SJCRH30 (cell line): Measurements from ENCODE around the gene ULK4. TPM values are rescaled to one million over a fixed set of nuclear protein-coding genes. Genes with fewer than 3 reads are reported as not detected.
"Not testable (repeated sequence)": the region's sequence is repeated elsewhere in the genome, so short reads cannot be mapped to it uniquely, and the experiment has no call there.

Experiments
- DNase-seq, 2 experiments: peaks; one replicate each; pipeline ENCODE4 v3.0.0-alpha.2; 2015 to 2020
- H3K27ac ChIP-seq: fragments of 250-450 bp; sonication (Bioruptor Pico); 2 replicates; pipeline ENCODE4 v1.5.1; 2020; ENCODE audit warnings: mild to moderate bottlenecking, moderate library complexity
- H3K27me3 ChIP-seq: fragments of 250-450 bp; sonication (Bioruptor Pico); 2 replicates; pipeline ENCODE4 v1.5.1; 2020; ENCODE audit warnings: mild to moderate bottlenecking, moderate library complexity
- H3K36me3 ChIP-seq: fragments of 250-450 bp; sonication (Bioruptor Pico); 2 replicates; pipeline ENCODE4 v1.5.1; 2020; ENCODE audit warnings: mild to moderate bottlenecking, moderate library complexity
- H3K4me1 ChIP-seq: fragments of 250-450 bp; sonication (Bioruptor Pico); 2 replicates; pipeline ENCODE4 v1.5.1; 2020; ENCODE audit warnings: mild to moderate bottlenecking, moderate library complexity
- H3K4me3 ChIP-seq: fragments of 250-450 bp; sonication (Bioruptor Pico); 2 replicates; pipeline ENCODE4 v1.5.1; 2020; ENCODE audit warnings: mild to moderate bottlenecking, moderate library complexity
- H3K9me3 ChIP-seq: fragments of 250-450 bp; sonication (Bioruptor Pico); replicated peaks from 2 replicates; pipeline ENCODE4 v1.5.1; 2020; ENCODE audit warnings: mild to moderate bottlenecking, moderate library complexity
- total RNA-seq: library from RNA; depleted of rRNA; stranded (reverse); fragments of >200 nt; shearing (Covaris generic); gene quantifications from 2 replicates; pipeline ENCODE4 v1.2.3, GENCODE V29; 2014

ULK4 gene
- total RNA-seq, 1 experiment from 2014 or later: 6.4 TPM

GRCh38 chr3:41424543-41425300 is 537.2 kb downstream of the ULK4 start:
- Histone ChIP-seq H3K36me3 (no peaks in the 10 kb centered on the region), H3K27me3 (no peaks in the 10 kb centered on the region), H3K27ac (no peak overlapping the region), H3K4me3 (no peak overlapping the region), H3K9me3 (no peaks in the 10 kb centered on the region), H3K4me1 (no peaks in the 10 kb centered on the region)
- DNase-seq: no peak

- H3K4me1 ChIP-seq: no peaks in the 10 kb centered on the region
- DNase-seq: no peak
- no peak overlapping the region for H3K27ac ChIP-seq
- H3K9me3 ChIP-seq: no peaks in the 10 kb centered on the region
- no peak overlapping the region for H3K4me3 ChIP-seq
- H3K27me3 ChIP-seq: no peaks in the 10 kb centered on the region
- no peaks in the 10 kb centered on the region for H3K36me3 ChIP-seq
Measured at GRCh38 chr3:41419809-41420208, 542.1 kb downstream of the ULK4 start.

DNA sequence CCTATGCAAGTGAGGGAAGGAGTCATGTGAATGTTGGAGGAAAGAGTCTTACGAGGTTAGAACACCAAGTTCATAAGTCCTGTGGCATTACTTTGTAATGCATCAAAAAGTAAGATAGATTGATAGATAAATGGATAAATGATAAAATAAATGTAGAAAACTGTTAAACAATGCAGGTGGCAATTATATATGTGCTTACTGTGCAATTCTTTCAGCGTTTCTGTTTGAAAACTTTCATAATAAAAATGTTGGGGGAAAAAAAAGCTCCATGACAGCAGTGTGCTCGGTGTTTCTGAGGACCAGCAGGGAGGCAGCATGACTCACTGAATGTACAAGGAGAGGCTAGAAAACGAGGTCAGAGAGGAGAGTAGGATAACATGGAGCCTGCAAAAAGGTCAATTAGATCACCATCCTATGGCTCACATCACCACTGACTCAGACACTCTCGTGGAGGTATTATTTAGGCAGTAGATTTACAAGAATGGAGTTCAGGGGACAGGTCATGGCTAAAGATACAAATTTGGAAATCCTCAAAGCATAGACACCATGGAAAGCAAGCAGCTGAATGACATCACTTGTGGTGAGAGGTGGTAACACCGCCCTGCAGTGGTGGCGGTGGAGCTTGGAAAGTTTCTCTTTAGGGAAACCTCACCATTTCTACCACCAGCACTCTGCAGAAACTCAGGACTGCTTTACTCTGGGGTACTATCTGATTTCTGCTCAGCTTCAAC is 542.8 kb downstream of the ULK4 start:
- DNase-seq: peak; percentile 12 to 17
- H3K27me3 ChIP-seq: no peaks in the 10 kb centered on the region
- H3K4me1 ChIP-seq: no peaks in the 10 kb centered on the region
- no peaks in the 10 kb centered on the region for H3K36me3 ChIP-seq
- H3K27ac ChIP-seq: no peak overlapping the region
- no peak overlapping the region for H3K4me3 ChIP-seq
- H3K9me3 ChIP-seq: no peaks in the 10 kb centered on the region

DNA sequence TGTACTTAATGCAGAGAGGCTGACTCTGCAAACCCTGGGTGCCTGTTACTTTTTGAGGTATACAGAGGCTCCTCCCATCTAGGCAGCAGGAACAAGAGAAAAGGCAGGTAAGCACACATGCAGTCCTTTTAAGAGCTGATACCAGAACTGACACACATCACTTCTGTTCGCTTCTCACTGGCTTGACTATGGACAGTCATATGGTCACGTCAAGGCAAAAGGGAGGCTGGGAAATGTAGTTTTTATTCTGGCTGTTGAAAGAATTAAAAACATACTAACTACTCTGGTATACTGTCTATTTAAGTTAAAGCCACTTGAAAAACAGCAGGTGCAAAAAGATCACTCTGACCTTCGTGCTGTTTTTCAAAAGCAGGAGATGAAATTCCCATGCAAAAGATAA is 544.3 kb downstream of the ULK4 start:
- no peaks in the 10 kb centered on the region for H3K9me3 ChIP-seq
- DNase-seq: no peak
- H3K4me3 ChIP-seq: no peak overlapping the region
- no peaks in the 10 kb centered on the region for H3K36me3 ChIP-seq
- H3K27ac ChIP-seq: no peak overlapping the region
- no peaks in the 10 kb centered on the region for H3K27me3 ChIP-seq
- no peaks in the 10 kb centered on the region for H3K4me1 ChIP-seq

GRCh38 chr3:41411065-41411464 is 550.8 kb downstream of the ULK4 start:
- no peaks in the 10 kb centered on the region for H3K9me3 ChIP-seq
- H3K4me3 ChIP-seq: no peak overlapping the region
- DNase-seq: no peak
- H3K4me1 ChIP-seq: no peaks in the 10 kb centered on the region
- H3K36me3 ChIP-seq: no peaks in the 10 kb centered on the region
- no peaks in the 10 kb centered on the region for H3K27me3 ChIP-seq
- H3K27ac ChIP-seq: no peak overlapping the region

- no peaks in the 10 kb centered on the region for H3K27me3 ChIP-seq
- H3K4me1 ChIP-seq: no peaks in the 10 kb centered on the region
- no peaks in the 10 kb centered on the region for H3K9me3 ChIP-seq
- DNase-seq: no peak
- no peak overlapping the region for H3K4me3 ChIP-seq
- H3K27ac ChIP-seq: no peak overlapping the region
- no peaks in the 10 kb centered on the region for H3K36me3 ChIP-seq
Measured at GRCh38 chr3:41405466-41405865, 556.4 kb downstream of the ULK4 start.

DNA sequence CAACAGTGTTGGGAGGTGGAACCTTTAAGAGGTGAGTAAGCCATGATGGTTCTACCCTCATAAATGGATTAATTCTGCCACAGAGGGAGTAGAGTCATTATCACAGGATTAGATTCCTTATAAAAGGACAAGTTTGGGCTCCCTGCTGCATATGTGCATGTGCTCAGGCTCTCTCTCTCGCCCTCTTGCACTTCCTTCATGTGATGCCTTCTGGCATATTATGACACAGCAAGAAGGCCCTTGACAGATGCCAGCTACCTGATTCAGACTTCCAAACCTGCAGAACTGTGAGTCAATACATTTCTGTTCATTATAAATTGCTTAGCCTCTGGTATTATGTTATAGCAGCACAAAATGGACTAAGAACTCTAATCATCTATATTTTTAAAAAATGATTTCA is 557.3 kb downstream of the ULK4 start:
- H3K27ac ChIP-seq: no peak overlapping the region
- no peaks in the 10 kb centered on the region for H3K9me3 ChIP-seq
- no peaks in the 10 kb centered on the region for H3K4me1 ChIP-seq
- no peak for DNase-seq
- no peaks in the 10 kb centered on the region for H3K27me3 ChIP-seq
- no peak overlapping the region for H3K4me3 ChIP-seq
- no peaks in the 10 kb centered on the region for H3K36me3 ChIP-seq

- Histone ChIP-seq H3K27me3 (no peaks in the 10 kb centered on the region), H3K4me3 (no peak overlapping the region), H3K27ac (no peak overlapping the region), H3K36me3 (no peaks in the 10 kb centered on the region), H3K4me1 (no peaks in the 10 kb centered on the region), H3K9me3 (no peaks in the 10 kb centered on the region)
- no peak for DNase-seq
Measured at GRCh38 chr3:41394896-41395295, 567.0 kb downstream of the ULK4 start.

DNA sequence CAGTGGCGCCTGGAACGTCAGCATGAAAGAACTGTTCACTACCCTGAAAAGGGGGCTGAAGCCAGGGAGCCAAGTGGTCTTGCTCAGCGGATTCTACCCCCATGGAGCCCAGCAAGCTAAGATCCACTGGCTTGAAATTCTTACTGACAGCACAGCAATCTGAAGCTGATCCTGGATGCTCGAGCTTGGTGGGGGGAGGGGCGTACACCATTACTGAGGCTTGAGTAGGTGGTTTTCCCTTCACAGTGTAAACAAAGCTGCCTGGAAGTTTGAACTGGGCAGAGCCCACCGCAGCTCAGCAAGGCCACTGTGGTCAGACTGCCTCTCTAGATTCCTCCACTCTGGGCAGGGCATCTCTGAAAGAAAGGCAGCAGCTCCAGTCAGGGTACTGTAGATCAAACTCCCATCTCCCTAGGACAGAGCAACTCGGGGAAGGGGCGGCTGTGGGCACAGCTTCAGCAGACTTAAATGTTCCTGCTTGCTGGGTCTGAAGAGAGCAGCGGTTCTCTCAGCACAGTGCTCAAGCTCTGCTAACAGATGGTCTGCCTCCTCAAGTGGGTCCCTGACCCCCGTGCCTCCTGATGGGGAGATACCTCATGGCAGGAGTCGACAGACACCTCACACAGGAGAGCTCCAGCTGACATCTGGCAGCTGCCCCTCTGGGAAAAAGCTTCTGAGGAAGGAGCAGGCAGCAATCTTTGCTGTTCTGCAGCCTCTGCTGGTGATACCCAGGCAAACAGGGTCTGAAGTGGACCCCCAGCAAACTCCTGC is 591.0 kb downstream of the ULK4 start:
- not testable (repeated sequence) for H3K9me3 ChIP-seq, H3K36me3 ChIP-seq, H3K27ac ChIP-seq, H3K4me3 ChIP-seq, DNase-seq, H3K4me1 ChIP-seq, H3K27me3 ChIP-seq

- no peaks in the 10 kb centered on the region for H3K27me3 ChIP-seq
- no peaks in the 10 kb centered on the region for H3K4me1 ChIP-seq
- H3K27ac ChIP-seq: no peak overlapping the region
- DNase-seq: no peak
- H3K9me3 ChIP-seq: no peaks in the 10 kb centered on the region
- H3K4me3 ChIP-seq: no peak overlapping the region
- H3K36me3 ChIP-seq: no peaks in the 10 kb centered on the region
Measured at GRCh38 chr3:41370307-41370706, 591.6 kb downstream of the ULK4 start.

GRCh38 chr3:41369838-41370237 is 592.1 kb downstream of the ULK4 start:
- no peak for DNase-seq
- no peaks in the 10 kb centered on the region for H3K27me3 ChIP-seq
- no peaks in the 10 kb centered on the region for H3K9me3 ChIP-seq
- H3K27ac ChIP-seq: no peak overlapping the region
- H3K4me3 ChIP-seq: no peak overlapping the region
- no peaks in the 10 kb centered on the region for H3K36me3 ChIP-seq
- H3K4me1 ChIP-seq: no peaks in the 10 kb centered on the region

GRCh38 chr3:41365973-41366372 is 595.9 kb downstream of the ULK4 start:
- Histone ChIP-seq H3K27me3 (no peaks in the 10 kb centered on the region), H3K4me3 (no peak overlapping the region), H3K9me3 (no peaks in the 10 kb centered on the region), H3K27ac (no peak overlapping the region), H3K36me3 (no peaks in the 10 kb centered on the region), H3K4me1 (no peaks in the 10 kb centered on the region)
- no peak for DNase-seq

- Histone ChIP-seq H3K4me1 (no peaks in the 10 kb centered on the region), H3K36me3 (no peaks in the 10 kb centered on the region), H3K27me3 (no peaks in the 10 kb centered on the region), H3K27ac (no peak overlapping the region), H3K9me3 (no peaks in the 10 kb centered on the region), H3K4me3 (no peak overlapping the region)
- no peak for DNase-seq
Measured at GRCh38 chr3:41364736-41365135, 597.2 kb downstream of the ULK4 start.

- no peaks in the 10 kb centered on the region for H3K36me3 ChIP-seq
Measured at GRCh38 chr3:41363830-41364523, 597.9 kb downstream of the ULK4 start.

More at GRCh38 chr3:41363830-41364523, 597.9 kb downstream of the ULK4 start:
- Histone ChIP-seq H3K27ac (no peak overlapping the region), H3K4me3 (no peak overlapping the region), H3K4me1 (no peaks in the 10 kb centered on the region), H3K9me3 (no peaks in the 10 kb centered on the region), H3K27me3 (no peaks in the 10 kb centered on the region)
- DNase-seq: no peak
